ENCODE results near the gene IMMP2L.

DNA sequence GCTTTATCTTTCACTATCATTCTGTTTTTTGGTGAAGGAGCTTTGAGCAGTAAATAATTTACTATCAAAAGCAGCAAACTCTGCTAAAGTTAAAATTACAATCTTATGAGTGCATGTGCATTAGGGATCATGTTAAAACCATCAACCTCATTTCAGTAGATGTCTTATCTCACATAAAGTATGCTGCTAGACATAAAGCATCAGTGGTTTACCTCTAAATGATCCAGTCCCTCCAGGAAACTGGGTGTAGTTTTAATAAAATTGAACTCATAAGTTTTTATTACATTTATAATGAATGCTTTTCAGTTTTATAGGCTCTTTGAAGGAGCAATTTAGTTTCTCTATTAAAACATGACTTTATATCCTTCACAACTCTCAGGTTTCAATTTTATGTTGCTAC is 362.6 kb downstream of the IMMP2L start:
- TF ChIP-seq JUN (CRISPR knock-in tag; IDR thresholded peaks at IDR 0.05) (no peak), ZNF263 (CRISPR knock-in tag; IDR thresholded peaks at IDR 0.05; ENCODE audit: low read depth) (no peak), MXD4 (CRISPR knock-in tag; IDR thresholded peaks at IDR 0.05; ENCODE audit: borderline replicate concordance) (no peak), SMAD3 (CRISPR knock-in tag; IDR thresholded peaks at IDR 0.05; ENCODE audit: borderline replicate concordance) (no peak), NR2C2 (CRISPR knock-in tag; IDR thresholded peaks at IDR 0.05) (no peak)
- TF ChIP-seq, protein P1, sequence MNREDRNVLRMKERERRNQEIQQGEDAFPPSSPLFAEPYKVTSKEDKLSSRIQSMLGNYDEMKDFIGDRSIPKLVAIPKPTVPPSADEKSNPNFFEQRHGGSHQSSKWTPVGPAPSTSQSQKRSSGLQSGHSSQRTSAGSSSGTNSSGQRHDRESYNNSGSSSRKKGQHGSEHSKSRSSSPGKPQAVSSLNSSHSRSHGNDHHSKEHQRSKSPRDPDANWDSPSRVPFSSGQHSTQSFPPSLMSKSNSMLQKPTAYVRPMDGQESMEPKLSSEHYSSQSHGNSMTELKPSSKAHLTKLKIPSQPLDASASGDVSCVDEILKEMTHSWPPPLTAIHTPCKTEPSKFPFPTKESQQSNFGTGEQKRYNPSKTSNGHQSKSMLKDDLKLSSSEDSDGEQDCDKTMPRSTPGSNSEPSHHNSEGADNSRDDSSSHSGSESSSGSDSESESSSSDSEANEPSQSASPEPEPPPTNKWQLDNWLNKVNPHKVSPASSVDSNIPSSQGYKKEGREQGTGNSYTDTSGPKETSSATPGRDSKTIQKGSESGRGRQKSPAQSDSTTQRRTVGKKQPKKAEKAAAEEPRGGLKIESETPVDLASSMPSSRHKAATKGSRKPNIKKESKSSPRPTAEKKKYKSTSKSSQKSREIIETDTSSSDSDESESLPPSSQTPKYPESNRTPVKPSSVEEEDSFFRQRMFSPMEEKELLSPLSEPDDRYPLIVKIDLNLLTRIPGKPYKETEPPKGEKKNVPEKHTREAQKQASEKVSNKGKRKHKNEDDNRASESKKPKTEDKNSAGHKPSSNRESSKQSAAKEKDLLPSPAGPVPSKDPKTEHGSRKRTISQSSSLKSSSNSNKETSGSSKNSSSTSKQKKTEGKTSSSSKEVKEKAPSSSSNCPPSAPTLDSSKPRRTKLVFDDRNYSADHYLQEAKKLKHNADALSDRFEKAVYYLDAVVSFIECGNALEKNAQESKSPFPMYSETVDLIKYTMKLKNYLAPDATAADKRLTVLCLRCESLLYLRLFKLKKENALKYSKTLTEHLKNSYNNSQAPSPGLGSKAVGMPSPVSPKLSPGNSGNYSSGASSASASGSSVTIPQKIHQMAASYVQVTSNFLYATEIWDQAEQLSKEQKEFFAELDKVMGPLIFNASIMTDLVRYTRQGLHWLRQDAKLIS (CRISPR knock-in tag; IDR thresholded peaks at IDR 0.05; ENCODE audit: borderline replicate concordance), result no peak
- TF ChIP-seq, protein P2, sequence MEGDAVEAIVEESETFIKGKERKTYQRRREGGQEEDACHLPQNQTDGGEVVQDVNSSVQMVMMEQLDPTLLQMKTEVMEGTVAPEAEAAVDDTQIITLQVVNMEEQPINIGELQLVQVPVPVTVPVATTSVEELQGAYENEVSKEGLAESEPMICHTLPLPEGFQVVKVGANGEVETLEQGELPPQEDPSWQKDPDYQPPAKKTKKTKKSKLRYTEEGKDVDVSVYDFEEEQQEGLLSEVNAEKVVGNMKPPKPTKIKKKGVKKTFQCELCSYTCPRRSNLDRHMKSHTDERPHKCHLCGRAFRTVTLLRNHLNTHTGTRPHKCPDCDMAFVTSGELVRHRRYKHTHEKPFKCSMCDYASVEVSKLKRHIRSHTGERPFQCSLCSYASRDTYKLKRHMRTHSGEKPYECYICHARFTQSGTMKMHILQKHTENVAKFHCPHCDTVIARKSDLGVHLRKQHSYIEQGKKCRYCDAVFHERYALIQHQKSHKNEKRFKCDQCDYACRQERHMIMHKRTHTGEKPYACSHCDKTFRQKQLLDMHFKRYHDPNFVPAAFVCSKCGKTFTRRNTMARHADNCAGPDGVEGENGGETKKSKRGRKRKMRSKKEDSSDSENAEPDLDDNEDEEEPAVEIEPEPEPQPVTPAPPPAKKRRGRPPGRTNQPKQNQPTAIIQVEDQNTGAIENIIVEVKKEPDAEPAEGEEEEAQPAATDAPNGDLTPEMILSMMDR (IDR thresholded peaks at IDR 0.05), result no peak
- TF ChIP-seq, protein P3, sequence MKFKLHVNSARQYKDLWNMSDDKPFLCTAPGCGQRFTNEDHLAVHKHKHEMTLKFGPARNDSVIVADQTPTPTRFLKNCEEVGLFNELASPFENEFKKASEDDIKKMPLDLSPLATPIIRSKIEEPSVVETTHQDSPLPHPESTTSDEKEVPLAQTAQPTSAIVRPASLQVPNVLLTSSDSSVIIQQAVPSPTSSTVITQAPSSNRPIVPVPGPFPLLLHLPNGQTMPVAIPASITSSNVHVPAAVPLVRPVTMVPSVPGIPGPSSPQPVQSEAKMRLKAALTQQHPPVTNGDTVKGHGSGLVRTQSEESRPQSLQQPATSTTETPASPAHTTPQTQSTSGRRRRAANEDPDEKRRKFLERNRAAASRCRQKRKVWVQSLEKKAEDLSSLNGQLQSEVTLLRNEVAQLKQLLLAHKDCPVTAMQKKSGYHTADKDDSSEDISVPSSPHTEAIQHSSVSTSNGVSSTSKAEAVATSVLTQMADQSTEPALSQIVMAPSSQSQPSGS (CRISPR knock-in tag; IDR thresholded peaks at IDR 0.05; ENCODE audit: borderline replicate concordance, low read depth), result no peak

Data from WTC11 (cell line).